Measurements from ENCODE around the gene GOLPH3. TPM values are rescaled to one million over a fixed set of nuclear protein-coding genes. Genes with fewer than 3 reads are reported as not detected.

Gene GOLPH3
- total and polyA plus RNA-seq, 2 of the 4 experiments (the other 2 are of a cell fraction) = 38.2 to 41.3 TPM

GRCh38 chr5:32197032-32197431 is 22.9 kb upstream of the GOLPH3 start:
- in situ Hi-C loops (cut with MboI; ENCODE audit: low sequenced_read_pairs) = no loop called here
- no peak overlapping the region for H2BK5ac ChIP-seq (ENCODE audit: low read depth, low read length, poor library complexity, severe bottlenecking)
- H3K27ac ChIP-seq (ENCODE audit: insufficient read depth, low read length) = no peak overlapping the region
- no peak overlapping the region for H3K14ac ChIP-seq (replicated peaks; ENCODE audit: low read depth, low read length)
- no peaks in the 10 kb centered on the region for H3K27me3 ChIP-seq (ENCODE audit: control insufficient read depth, insufficient read depth, low read length)
- no peak overlapping the region for H4K91ac ChIP-seq (ENCODE audit: insufficient read depth, low read depth, low read length)
- H3K36me3 ChIP-seq (ENCODE audit: control insufficient read depth, insufficient read depth, low read length) = no peaks in the 10 kb centered on the region
- no peak overlapping the region for H3K9ac ChIP-seq (ENCODE audit: low read depth, low read length)
- H2BK120ac ChIP-seq (ENCODE audit: low read depth, low read length) = no peak overlapping the region
- POLR2A ChIA-PET (ENCODE audit: unreplicated experiment) = no interaction called here
- no peak overlapping the region for H3K18ac ChIP-seq (ENCODE audit: low read depth, low read length)
- CTCF ChIA-PET = no interaction called here
- H4K20me1 ChIP-seq (ENCODE audit: insufficient read depth, low read length) = no peaks in the 10 kb centered on the region
- intact Hi-C loops (cut with micrococcal nuclease) = no loop called here
- H4K5ac ChIP-seq (ENCODE audit: low read depth, low read length) = no peak overlapping the region
- no peak overlapping the region for H3K4me3 ChIP-seq (ENCODE audit: insufficient read depth, low read depth, low read length)
- DNase-seq = no peak
- TF ChIP-seq MAFK (IDR thresholded peaks at IDR 0.05; ENCODE audit: low read depth, low read length) = no peak
- no peak for TF ChIP-seq CTCF (conservative IDR thresholded peaks at IDR 0.05; ENCODE audit: low read depth, low read length)
- no peak for TF ChIP-seq CEBPB (IDR thresholded peaks at IDR 0.05; ENCODE audit: low read depth, low read length)
- no peak for TF ChIP-seq CHD1 (IDR thresholded peaks at IDR 0.05; ENCODE audit: low read depth, low read length)
- TF ChIP-seq MXI1 (IDR thresholded peaks at IDR 0.05; ENCODE audit: borderline replicate concordance, low read depth, low read length) = no peak
- no peak for TF ChIP-seq RAD21 (IDR thresholded peaks at IDR 0.05; ENCODE audit: low read length)
- TF ChIP-seq RCOR1 (IDR thresholded peaks at IDR 0.05; ENCODE audit: insufficient replicate concordance, low read length) = no peak
- no peak for TF ChIP-seq BHLHE40 (IDR thresholded peaks at IDR 0.05; ENCODE audit: low read depth, low read length)
- no peak for TF ChIP-seq MAZ (IDR thresholded peaks at IDR 0.05; ENCODE audit: borderline replicate concordance, low read depth, low read length)
- TF ChIP-seq USF2 (IDR thresholded peaks at IDR 0.05; ENCODE audit: low read depth, low read length) = no peak
- no peak for TF ChIP-seq NFE2L2 (IDR thresholded peaks at IDR 0.05; ENCODE audit: low read depth, low read length)
- TF ChIP-seq RFX5 (IDR thresholded peaks at IDR 0.05; ENCODE audit: low read depth, low read length) = no peak
- no peak for TF ChIP-seq ELK1 (IDR thresholded peaks at IDR 0.05; ENCODE audit: borderline replicate concordance, low read depth, low read length)
- no peak for TF ChIP-seq FOS (IDR thresholded peaks at IDR 0.05; ENCODE audit: low read depth, low read length)
- no peak for TF ChIP-seq POLR2A (IDR thresholded peaks at IDR 0.05; ENCODE audit: low read depth, low read length)
- TF ChIP-seq SMC3 (IDR thresholded peaks at IDR 0.05; ENCODE audit: low read depth, low read length) = no peak
- H3K56ac ChIP-seq (ENCODE audit: extremely low read depth, insufficient read depth, low read length) = no peak overlapping the region
- no peak overlapping the region for H4K8ac ChIP-seq (ENCODE audit: low read depth in 2 of 2, low read length in 2 of 2)
- H3K23ac ChIP-seq (ENCODE audit: low read depth, low read length) = no peak overlapping the region
- BruUV-seq (replicated peaks) = no TSS peak
- no peak overlapping the region for H2AFZ ChIP-seq (replicated peaks; ENCODE audit: low read length, poor library complexity)
- no peak overlapping the region for H2BK15ac ChIP-seq (ENCODE audit: low read depth, low read length)
- no peaks in the 10 kb centered on the region for H3K79me1 ChIP-seq (ENCODE audit: low read depth in 1 of 2, low read length in 2 of 2)
- no CpG with 5 or more reads among the region's 6 CpGs for WGBS, 2 experiments (ENCODE audit: extremely low coverage in 2 of 2, insufficient read length in 1 of 2)
- H3K4me2 ChIP-seq (ENCODE audit: low read depth, low read length) = no peak overlapping the region
- no peak overlapping the region for H2BK20ac ChIP-seq (ENCODE audit: low read depth, low read length)
- H3K9me1 ChIP-seq (ENCODE audit: insufficient read depth, low read length) = no peaks in the 10 kb centered on the region
- H2AK5ac ChIP-seq (ENCODE audit: low read depth, low read length) = no peak overlapping the region
- no peak overlapping the region for H3K4ac ChIP-seq (ENCODE audit: low read depth, low read length)
- ATAC-seq (ENCODE audit: low read depth) = no peak
- H2AK9ac ChIP-seq (replicated peaks; ENCODE audit: low read depth, low read length, poor library complexity) = no peak overlapping the region
- dilution Hi-C loops (cut with HindIII; ENCODE audit: low sequenced_read_pairs, unreplicated experiment) = no loop called here
- H3K4me1 ChIP-seq (ENCODE audit: control insufficient read depth, insufficient read depth, low read length) = peaks cover 5% of the 10 kb centered on the region; the same call in 1 of the 2 replicates
- no peaks in the 10 kb centered on the region for H3K9me3 ChIP-seq (ENCODE audit: control insufficient read depth, insufficient read depth, low read length)

All from IMR-90 (cell line).